ENCODE results near the gene CDC26.

CDC26 gene

GRCh38 chr9:113275157-113276131, at the start of gene CDC26, which contains the start of gene PRPF4:
Gene CDC26, minus strand, starts transcription at chr9:113275572. Its CDS starts 3,065 bp downstream, at chr9:113272507.
Gene PRPF4, plus strand, starts transcription at chr9:113275658. Its CDS starts 86 bp downstream, at chr9:113275744.
- DNase-seq (ENCODE audit: low read depth in 1 of 2, low spot score in 1 of 2) = peak; percentile 83 to 91

DNA sequence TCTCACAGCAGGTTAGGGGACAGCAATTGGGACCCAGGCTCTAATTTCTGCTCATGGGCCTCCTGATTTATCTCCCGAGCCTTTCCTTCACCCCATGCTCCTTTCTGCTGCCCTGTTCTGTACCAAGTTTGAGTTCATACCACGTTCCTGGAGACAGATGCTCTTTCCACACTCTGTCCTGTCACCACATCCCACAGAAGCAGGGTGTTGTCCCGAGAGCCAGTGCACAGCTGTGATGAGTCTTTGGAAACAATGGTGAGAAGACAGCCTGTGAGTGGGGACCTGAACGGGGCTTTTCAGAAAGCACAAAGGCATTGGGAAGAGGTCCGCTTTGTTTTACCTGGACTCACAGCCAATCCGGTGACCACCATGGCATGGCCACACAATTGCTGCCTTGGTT, 47.3 kb upstream of the CDC26 start:
- no peak for DNase-seq (ENCODE audit: low read depth in 1 of 2, low spot score in 1 of 2)

- DNase-seq (ENCODE audit: low read depth in 1 of 2, low spot score in 1 of 2) = no peak
Observed at GRCh38 chr9:113320051-113320450, 44.7 kb upstream of the CDC26 start.

GRCh38 chr9:113319054-113319453, 43.7 kb upstream of the CDC26 start:
- DNase-seq (ENCODE audit: low read depth in 1 of 2, low spot score in 1 of 2) = no peak

DNA sequence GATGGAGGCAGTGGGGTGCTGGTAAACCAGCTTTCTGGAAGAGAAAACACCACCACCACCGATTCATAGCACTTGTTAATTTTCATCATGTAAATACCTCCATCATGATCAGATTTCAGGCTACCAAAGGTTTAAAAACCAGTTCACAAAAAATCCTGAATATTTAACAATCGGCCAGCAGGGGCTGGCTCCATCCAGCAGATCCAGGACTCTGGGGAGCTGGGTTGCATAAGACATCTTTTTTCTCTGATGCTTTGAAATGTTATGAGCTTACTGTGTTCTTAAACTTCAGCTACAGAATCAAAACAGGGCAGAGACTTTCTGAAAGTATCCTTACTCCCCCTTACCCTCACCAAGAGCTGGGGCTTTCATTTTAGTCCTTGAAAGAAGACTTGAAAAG, 42.4 kb upstream of the CDC26 start:
- no peak for DNase-seq (ENCODE audit: low read depth in 1 of 2, low spot score in 1 of 2)

DNA sequence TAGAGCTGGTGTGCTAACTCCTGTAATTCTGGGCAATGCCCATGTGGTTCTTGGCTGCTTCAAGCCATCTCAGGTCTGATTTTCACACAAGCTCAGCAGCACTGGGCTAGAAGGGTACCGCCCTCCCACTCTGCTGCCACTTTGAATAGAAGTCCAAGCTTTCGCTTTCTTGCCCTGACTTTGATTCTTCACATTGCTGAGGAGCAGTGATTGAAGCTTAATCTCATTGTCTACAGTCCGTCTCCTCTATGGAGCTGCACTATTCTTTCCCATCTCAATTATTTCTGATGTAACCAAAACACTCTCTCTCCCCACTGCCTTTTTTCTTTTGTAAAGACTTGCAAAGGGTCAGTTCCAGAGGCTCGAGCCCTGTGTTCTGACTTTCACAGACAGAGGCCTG, 40.7 kb upstream of the CDC26 start:
- no peak for DNase-seq (ENCODE audit: low read depth in 1 of 2, low spot score in 1 of 2)

GRCh38 chr9:113315231-113315630, 39.9 kb upstream of the CDC26 start:
- no peak for DNase-seq (ENCODE audit: low read depth in 1 of 2, low spot score in 1 of 2)

DNA sequence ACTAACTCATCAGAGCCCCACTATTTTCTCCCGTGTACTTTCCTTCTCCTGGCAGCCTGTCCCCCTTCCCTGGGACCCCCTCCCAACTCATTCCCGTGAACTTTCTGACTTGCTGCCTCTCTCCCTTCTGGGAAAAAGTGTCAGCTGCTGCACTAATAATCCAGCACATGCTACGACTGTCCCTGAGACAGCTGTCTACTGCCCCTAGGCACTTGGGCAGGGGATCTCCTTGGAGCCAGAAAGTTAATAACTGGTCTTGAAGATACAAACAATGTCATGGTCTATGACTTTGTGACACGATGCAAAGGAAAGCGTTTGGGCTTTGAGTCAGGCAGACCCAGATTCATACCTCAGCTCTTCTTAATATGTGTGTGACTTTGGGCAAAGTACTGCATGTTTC, 37.9 kb upstream of the CDC26 start:
- no peak for DNase-seq (ENCODE audit: low read depth in 1 of 2, low spot score in 1 of 2)

DNA sequence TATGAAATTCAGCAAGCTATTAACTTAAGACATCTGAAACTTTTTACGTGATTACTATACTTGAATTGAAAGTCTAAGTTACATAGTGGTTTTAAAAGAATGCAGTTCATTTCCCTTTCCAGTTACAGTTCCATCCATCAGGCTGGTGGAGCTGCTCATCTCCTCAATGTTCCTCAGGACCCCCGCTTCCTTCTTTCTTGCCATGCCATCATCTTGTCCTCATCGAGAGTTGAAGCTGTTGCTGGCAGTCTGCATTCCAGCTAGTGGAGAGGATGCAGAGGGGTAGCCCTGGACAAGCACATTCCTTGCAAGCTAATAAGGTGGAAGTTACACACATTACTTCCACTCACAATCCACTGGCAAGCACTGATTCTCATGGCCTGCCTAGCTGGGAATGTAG, 36.6 kb upstream of the CDC26 start:
- no peak for DNase-seq (ENCODE audit: low read depth in 1 of 2, low spot score in 1 of 2)

DNA sequence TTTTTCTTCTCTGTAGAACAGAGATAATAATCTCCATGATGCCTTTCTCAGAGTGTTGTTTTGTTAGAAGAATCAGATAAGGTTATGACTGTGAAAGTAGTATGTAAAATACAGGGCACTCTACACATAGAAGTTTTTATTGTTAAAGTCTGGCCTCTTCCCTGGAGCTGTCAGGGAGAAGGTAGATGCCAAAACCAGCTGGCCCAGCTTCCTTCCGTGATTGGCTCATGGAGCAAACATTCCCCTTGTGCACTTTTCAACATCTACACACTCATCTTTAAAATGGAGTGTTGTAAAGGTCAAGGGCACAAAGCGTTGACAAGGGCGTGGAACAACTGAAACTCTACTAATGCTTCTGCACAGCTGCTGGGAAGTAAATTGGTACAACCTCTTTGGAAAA, 35.2 kb upstream of the CDC26 start:
- no peak for DNase-seq (ENCODE audit: low read depth in 1 of 2, low spot score in 1 of 2)

- DNase-seq (ENCODE audit: low read depth in 1 of 2, low spot score in 1 of 2) = no peak
Observed at GRCh38 chr9:113309204-113309813, 33.9 kb upstream of the CDC26 start.

- no peak for DNase-seq (ENCODE audit: low read depth in 1 of 2, low spot score in 1 of 2)
Observed at GRCh38 chr9:113307396-113307975, 32.1 kb upstream of the CDC26 start.

DNA sequence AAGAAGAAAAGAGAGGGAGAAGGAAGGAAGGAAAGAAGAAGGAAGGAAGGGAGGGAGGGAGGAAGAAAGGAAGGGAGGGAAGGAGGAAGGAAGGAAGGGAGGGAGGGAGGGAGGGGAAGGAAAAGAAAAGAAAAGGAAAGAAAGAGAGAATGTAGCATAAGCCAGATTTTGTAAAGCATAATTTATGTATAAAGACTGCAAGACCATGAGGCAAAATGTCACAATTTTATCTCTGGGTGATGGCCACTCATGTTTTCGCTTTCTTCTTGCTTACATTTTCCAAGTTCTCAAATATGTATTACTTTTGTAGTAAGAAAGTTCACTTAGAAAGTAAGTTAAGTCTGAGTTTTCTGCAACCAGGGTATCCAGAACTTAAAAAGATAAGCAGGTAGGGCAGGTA, 31.2 kb upstream of the CDC26 start:
- DNase-seq (ENCODE audit: low read depth in 1 of 2, low spot score in 1 of 2) = no peak

DNA sequence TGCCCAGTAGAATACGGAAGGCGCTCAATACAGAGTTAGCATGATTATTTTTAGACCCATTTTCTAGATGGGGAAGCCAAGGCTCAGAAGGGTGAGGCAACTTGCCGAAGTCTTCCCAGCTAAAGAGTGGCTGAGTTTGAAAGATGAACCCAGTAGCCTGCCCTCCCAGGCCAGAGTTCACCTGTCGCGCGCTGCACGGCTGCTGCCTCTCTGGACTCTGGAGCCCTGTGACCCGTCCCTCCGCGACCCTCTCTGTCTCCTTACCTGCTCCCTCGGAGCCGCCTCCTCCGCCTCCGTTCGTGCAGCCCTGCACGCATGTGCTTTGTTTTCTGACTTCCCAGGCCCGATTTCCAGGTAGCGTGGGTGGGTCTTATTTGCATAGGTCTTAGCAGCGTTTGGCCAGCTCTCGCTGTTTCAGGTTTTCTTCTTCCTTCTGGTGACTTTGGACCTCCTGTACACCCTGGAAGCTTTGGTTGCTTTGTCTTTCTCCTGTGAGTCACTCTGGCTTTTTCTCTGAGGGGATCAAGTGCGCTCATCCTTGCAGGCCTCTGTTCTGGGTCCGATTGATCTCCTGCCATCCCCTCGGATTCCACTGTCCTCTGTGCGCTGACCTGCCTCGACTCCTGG, 27.5 kb upstream of the CDC26 start, which contains the start of gene RNF183:
Gene RNF183 (minus strand): TSS at position 585 of the 627 bp plus-strand sequence. CDS start 5,192 bp downstream, outside the sequence.
- DNase-seq (ENCODE audit: low read depth in 1 of 2, low spot score in 1 of 2) = no peak

- DNase-seq (ENCODE audit: low read depth in 1 of 2, low spot score in 1 of 2) = no peak
Observed at GRCh38 chr9:113301548-113301947, 26.2 kb upstream of the CDC26 start.

GRCh38 chr9:113299800-113300292, 24.5 kb upstream of the CDC26 start:
- no peak for DNase-seq (ENCODE audit: low read depth in 1 of 2, low spot score in 1 of 2)

GRCh38 chr9:113298924-113299770, 23.8 kb upstream of the CDC26 start:
- DNase-seq (ENCODE audit: low read depth in 1 of 2, low spot score in 1 of 2) = no peak

- no peak for DNase-seq (ENCODE audit: low read depth in 1 of 2, low spot score in 1 of 2)
Observed at GRCh38 chr9:113298311-113298710, 22.9 kb upstream of the CDC26 start.

DNA sequence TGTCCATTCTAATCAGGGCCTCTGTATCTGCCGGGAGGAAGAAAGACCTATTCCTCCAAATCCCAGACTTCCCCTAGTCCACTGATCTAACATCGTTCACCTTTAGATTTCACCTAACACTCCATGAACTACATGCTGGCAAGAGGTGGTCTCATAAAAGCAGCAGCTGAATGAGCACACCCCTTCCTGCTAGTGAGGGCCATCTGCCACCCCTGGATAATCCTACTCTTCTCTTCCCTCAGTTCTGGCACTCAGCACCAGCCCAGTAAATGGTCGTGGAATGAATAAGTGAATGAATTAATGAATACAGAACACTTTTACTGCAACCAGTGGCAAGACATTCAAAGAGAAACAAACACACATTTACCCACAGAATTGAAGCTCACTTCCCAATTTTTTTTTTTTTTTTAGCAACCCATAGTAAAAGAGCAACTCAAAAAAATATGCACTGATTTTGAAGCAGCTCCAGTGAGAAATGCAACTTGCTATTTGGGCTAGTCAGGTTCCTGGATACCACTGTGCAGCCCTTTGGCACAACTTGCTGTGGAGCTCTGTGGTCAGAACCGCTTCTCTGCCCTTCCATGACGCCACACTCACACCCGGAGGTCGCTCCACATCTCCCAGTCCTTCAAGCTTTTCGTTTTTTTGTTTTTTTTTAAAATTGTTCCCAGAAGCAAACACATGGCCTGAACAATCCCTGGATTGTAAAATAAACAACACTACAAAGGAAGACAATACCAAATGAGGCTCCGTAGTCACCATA, 21.6 kb upstream of the CDC26 start:
- no peak for DNase-seq (ENCODE audit: low read depth in 1 of 2, low spot score in 1 of 2)
